ENCODE measurements around the gene PARP14. TPM values are rescaled to one million over a fixed set of nuclear protein-coding genes. Genes with fewer than 3 reads are reported as not detected.

Gene PARP14
- total RNA-seq, 1 experiment from 2014 or later: 17.4 TPM

- no peak overlapping the region for H3K23ac ChIP-seq (ENCODE audit: insufficient read length, low read depth, low read length)
- no peak overlapping the region for H3K27ac ChIP-seq (ENCODE audit: insufficient read length, low read depth, low read length)
- H3K4me1 Mint-ChIP-seq: no peaks in the 10 kb centered on the region
- H3K4me3 Mint-ChIP-seq: no peak overlapping the region
- H3K36me3 Mint-ChIP-seq (ENCODE audit: insufficient read depth in 1 of 3, low read depth in 3 of 3): no peaks in the 10 kb centered on the region
- no peak for TF ChIP-seq CTCF (conservative IDR thresholded peaks at IDR 0.05)
- no peaks in the 10 kb centered on the region for H3K9me3 Mint-ChIP-seq
- H3K4ac ChIP-seq (ENCODE audit: low read depth, low read length): no peak overlapping the region
- H3K27me3 Mint-ChIP-seq (ENCODE audit: low read depth): peaks cover 9% of the 10 kb centered on the region
- H3K27ac Mint-ChIP-seq: no peak overlapping the region
- WGBS (ENCODE audit: extremely low coverage, insufficient read length, low lambda C conversion rate): no CpG with 5 or more reads among the region's 5 CpGs
- no peaks in the 10 kb centered on the region for H3K4me1 ChIP-seq (ENCODE audit: insufficient read depth, low read length)
- H4K20me1 ChIP-seq (ENCODE audit: control insufficient read depth, insufficient read depth, insufficient read length): no peaks in the 10 kb centered on the region
- H2BK12ac ChIP-seq (ENCODE audit: insufficient read length, low read depth, low read length): no peak overlapping the region
- no peak overlapping the region for H2AFZ ChIP-seq (ENCODE audit: low read length)
- H3K14ac ChIP-seq (ENCODE audit: insufficient read depth, low read length): no peak overlapping the region
- no peaks in the 10 kb centered on the region for H3K27me3 ChIP-seq (ENCODE audit: insufficient read depth, low read length)
- H3K23me2 ChIP-seq (ENCODE audit: insufficient read length, low read depth, low read length, poor library complexity, severe bottlenecking): no peaks in the 10 kb centered on the region
- no peak overlapping the region for H2BK5ac ChIP-seq (ENCODE audit: insufficient read length, low read length)
- H3K9ac ChIP-seq (ENCODE audit: extremely low read depth, insufficient read length, low read length): no peak overlapping the region
- no peaks in the 10 kb centered on the region for H3K79me1 ChIP-seq (ENCODE audit: insufficient read depth, low read depth, low read length, poor library complexity, severe bottlenecking)
- H2BK15ac ChIP-seq (ENCODE audit: low read depth, low read length): no peak overlapping the region
- H2BK120ac ChIP-seq (ENCODE audit: low read depth, low read length, poor library complexity, severe bottlenecking): no peak overlapping the region
- H4K91ac ChIP-seq (ENCODE audit: insufficient read length, low read depth, low read length): no peak overlapping the region
- H3K79me2 ChIP-seq (ENCODE audit: insufficient read depth, low read length): no peaks in the 10 kb centered on the region
- no peak overlapping the region for H3K18ac ChIP-seq (ENCODE audit: insufficient read length, low read depth, low read length)
- H4K8ac ChIP-seq (replicated peaks; ENCODE audit: insufficient read length, low read depth, low read length): no peak overlapping the region
- H2BK20ac ChIP-seq (ENCODE audit: low read depth, low read length, poor library complexity, severe bottlenecking): no peak overlapping the region
- H4K5ac ChIP-seq (ENCODE audit: insufficient read length, low read depth, low read length): no peak overlapping the region
- H3T11ph ChIP-seq (ENCODE audit: low read length): no peak overlapping the region
- no peak for DNase-seq
- no peaks in the 10 kb centered on the region for H3K9me3 ChIP-seq (ENCODE audit: control insufficient read depth, low read depth, low read length)
- no peak overlapping the region for H3K4me2 ChIP-seq (ENCODE audit: insufficient read depth, insufficient read length, low read length)
- no peak overlapping the region for H3K56ac ChIP-seq (ENCODE audit: insufficient read length, low read depth, low read length)
- no peak overlapping the region for H2AK5ac ChIP-seq (ENCODE audit: insufficient read length, low read length)
Observed at GRCh38 chr3:122635789-122636188, 44.9 kb upstream of the PARP14 start.
